Suprapubic skin (tissue), 4 donors: ENCODE results near the gene SERPINE3.

ENCODE experiments used
- CTCF ChIP-seq, 2 donors: fragments of 200-600 bp in 1 of 2; fragments of 450-650 bp in 1 of 2; sonication (generic) in 1 of 2; IDR thresholded peaks; one replicate each; pipeline ENCODE4 v1.5.1; 2016 to 2019; ENCODE audit warnings: antibody characterized with exemption in 2 of 2, mild to moderate bottlenecking in 1 of 2, moderate library complexity in 1 of 2
- EP300 ChIP-seq: sonication (generic); formaldehyde crosslinking; IDR thresholded peaks from one replicate; pipeline ENCODE4 v1.6.1; 2017; ENCODE audit warnings: antibody characterized with exemption
- POLR2A ChIP-seq, 2 donors: fragments of 450-650 bp; IDR thresholded peaks; one replicate each; pipeline ENCODE4 v1.6.1; 2017; ENCODE audit warnings: antibody characterized with exemption in 2 of 2, mild to moderate bottlenecking in 2 of 2, moderate library complexity in 2 of 2
- POLR2AphosphoS5 ChIP-seq, 3 donors: sonication (generic); formaldehyde crosslinking; IDR thresholded peaks; one replicate each; pipeline ENCODE4 v1.6.1; 2017; ENCODE audit warnings: antibody characterized with exemption in 3 of 3

DNA sequence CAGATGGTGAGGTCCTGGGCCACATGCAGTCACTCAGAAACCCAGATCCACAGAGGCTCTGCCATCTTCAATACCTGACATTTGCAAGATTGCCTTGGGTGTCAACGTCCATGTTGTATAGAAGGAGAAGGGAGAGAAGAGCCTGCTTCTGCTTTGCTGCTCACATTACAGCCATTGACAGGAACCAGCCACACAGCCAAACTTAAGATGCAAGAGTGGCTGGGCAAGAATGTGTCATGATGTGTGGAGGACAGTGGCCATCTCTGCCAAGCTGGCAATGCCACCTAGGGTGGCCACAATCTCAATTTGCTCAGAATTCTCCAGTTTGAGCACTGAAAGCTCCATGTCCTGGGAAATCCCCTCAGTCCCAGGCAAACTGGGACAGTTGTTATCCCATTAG is 25.9 kb upstream of the SERPINE3 start:
- TF ChIP-seq CTCF (IDR thresholded peaks at IDR 0.05) (no peak), POLR2AphosphoS5 (IDR thresholded peaks at IDR 0.05) (no peak), POLR2A (IDR thresholded peaks at IDR 0.05) (no peak), EP300 (no peak)
